Activated naive CD8-positive, alpha-beta T cell (primary cell): ENCODE results near the gene BCAR3.
"Not testable (repeated sequence)": the region's sequence is repeated elsewhere in the genome, so short reads cannot be mapped to it uniquely, and the experiment has no call there.

Source experiments
- H3K27ac Mint-ChIP-seq: one replicate; pipeline ENCODE4 v1.8.0; 2021; ENCODE audit warnings: mixed read lengths
- H3K27me3 Mint-ChIP-seq: one replicate; pipeline ENCODE4 v1.8.0; 2021; ENCODE audit warnings: mixed read lengths
- H3K36me3 Mint-ChIP-seq: one replicate; pipeline ENCODE4 v1.8.0; 2021; ENCODE audit warnings: mixed read lengths
- H3K4me1 Mint-ChIP-seq: one replicate; pipeline ENCODE4 v1.8.0; 2021; ENCODE audit warnings: low read depth, mixed read lengths
- H3K4me3 Mint-ChIP-seq: one replicate; pipeline ENCODE4 v1.8.0; 2021; ENCODE audit warnings: mild to moderate bottlenecking, mixed read lengths
- H3K9me3 Mint-ChIP-seq: one replicate; pipeline ENCODE4 v1.8.0; 2021; ENCODE audit warnings: low read depth, mixed read lengths

BCAR3 gene

DNA sequence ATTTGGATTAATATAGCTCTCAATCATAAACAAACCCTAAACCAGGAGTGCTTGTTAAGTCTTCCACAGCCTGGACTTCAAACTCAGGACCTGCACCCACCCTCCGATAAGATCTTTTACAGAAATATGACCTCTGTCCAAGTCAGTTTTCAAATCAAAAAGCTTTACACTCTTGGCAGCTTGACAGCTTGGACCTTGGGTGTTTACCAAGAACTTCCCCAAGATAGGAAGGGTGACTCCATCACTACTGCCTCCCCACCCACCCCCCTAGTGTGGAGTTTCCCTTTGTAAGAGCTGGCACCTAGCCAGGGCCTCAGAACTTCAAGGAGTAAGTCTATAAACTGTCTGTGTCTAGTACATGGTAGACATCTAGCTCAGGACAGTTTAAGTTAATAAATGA lies 9.6 kb downstream of the BCAR3 start:
- no peak overlapping the region for H3K4me3 Mint-ChIP-seq
- no peaks in the 10 kb centered on the region for H3K4me1 Mint-ChIP-seq

GRCh38 chr1:93671099-93671621 lies 10.5 kb downstream of the BCAR3 start:
- H3K9me3 Mint-ChIP-seq, result no peaks in the 10 kb centered on the region
- H3K4me1 Mint-ChIP-seq, result no peaks in the 10 kb centered on the region
- no peaks in the 10 kb centered on the region for H3K27me3 Mint-ChIP-seq
- H3K36me3 Mint-ChIP-seq, result no peaks in the 10 kb centered on the region
- no peak overlapping the region for H3K4me3 Mint-ChIP-seq
- no peak overlapping the region for H3K27ac Mint-ChIP-seq

More for the DNA sequence above, 9.6 kb downstream of the BCAR3 start:
- H3K27ac Mint-ChIP-seq, result no peak overlapping the region
- H3K27me3 Mint-ChIP-seq, result no peaks in the 10 kb centered on the region
- no peaks in the 10 kb centered on the region for H3K9me3 Mint-ChIP-seq
- no peaks in the 10 kb centered on the region for H3K36me3 Mint-ChIP-seq

DNA sequence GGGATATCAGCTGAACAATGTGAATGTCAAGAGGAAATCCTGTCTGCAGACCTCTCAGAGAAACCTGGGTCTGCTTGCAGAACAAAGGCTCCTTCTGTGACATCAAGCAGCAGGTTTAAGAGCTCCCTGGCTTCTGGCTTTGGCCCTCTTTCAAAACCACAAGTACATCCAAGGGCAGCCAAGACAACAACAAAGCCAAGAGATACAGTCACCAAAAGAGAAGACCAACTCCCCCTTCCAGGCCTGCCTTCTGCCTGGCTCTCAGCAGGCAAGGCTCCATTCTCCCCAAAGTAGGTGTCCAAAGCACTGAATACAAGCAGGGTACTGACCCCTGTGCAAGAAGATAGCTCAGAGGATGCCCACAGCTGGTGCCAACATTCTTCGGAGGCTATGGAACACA lies 11.5 kb downstream of the BCAR3 start:
- H3K4me1 Mint-ChIP-seq, result no peaks in the 10 kb centered on the region
- no peak overlapping the region for H3K4me3 Mint-ChIP-seq
- no peak overlapping the region for H3K27ac Mint-ChIP-seq
- H3K27me3 Mint-ChIP-seq, result no peaks in the 10 kb centered on the region
- H3K36me3 Mint-ChIP-seq, result no peaks in the 10 kb centered on the region
- no peaks in the 10 kb centered on the region for H3K9me3 Mint-ChIP-seq

GRCh38 chr1:93669369-93669768 lies 12.3 kb downstream of the BCAR3 start:
- H3K9me3 Mint-ChIP-seq, result no peaks in the 10 kb centered on the region
- no peak overlapping the region for H3K27ac Mint-ChIP-seq
- H3K4me3 Mint-ChIP-seq, result no peak overlapping the region
- H3K4me1 Mint-ChIP-seq, result no peaks in the 10 kb centered on the region
- no peaks in the 10 kb centered on the region for H3K27me3 Mint-ChIP-seq
- H3K36me3 Mint-ChIP-seq, result no peaks in the 10 kb centered on the region

- Mint-ChIP-seq H3K36me3 (no peaks in the 10 kb centered on the region), H3K9me3 (no peaks in the 10 kb centered on the region), H3K27ac (no peak overlapping the region), H3K4me1 (no peaks in the 10 kb centered on the region), H3K4me3 (no peak overlapping the region), H3K27me3 (no peaks in the 10 kb centered on the region)
Observed at GRCh38 chr1:93668951-93669350, 12.7 kb downstream of the BCAR3 start.

GRCh38 chr1:93668121-93668520 lies 13.5 kb downstream of the BCAR3 start:
- no peaks in the 10 kb centered on the region for H3K36me3 Mint-ChIP-seq

DNA sequence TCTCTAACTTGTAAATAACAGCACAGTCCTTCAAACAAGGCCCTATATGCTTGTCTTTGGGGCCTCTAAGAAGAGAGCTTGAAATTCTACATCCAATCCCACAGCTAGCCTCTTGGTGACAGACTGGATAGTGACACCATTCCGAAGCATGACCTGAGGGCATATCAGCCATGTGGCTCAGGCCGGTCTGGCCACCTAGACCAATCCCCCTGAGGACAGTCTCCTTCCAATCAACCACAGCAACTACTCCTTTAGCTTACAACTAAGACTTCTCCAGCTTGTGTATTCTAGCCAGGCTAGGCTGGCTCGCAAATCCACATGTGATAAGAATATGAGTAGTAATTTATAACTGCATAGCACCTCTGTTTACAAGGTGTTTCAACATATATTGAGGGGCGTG lies 14.0 kb downstream of the BCAR3 start:
- Mint-ChIP-seq H3K4me1 (no peaks in the 10 kb centered on the region), H3K36me3 (no peaks in the 10 kb centered on the region), H3K4me3 (no peak overlapping the region), H3K27ac (no peak overlapping the region), H3K9me3 (no peaks in the 10 kb centered on the region), H3K27me3 (no peaks in the 10 kb centered on the region)

More at GRCh38 chr1:93668121-93668520, 13.5 kb downstream of the BCAR3 start:
- H3K4me3 Mint-ChIP-seq, result no peak overlapping the region
- H3K27me3 Mint-ChIP-seq, result no peaks in the 10 kb centered on the region
- H3K27ac Mint-ChIP-seq, result no peak overlapping the region
- H3K9me3 Mint-ChIP-seq, result no peaks in the 10 kb centered on the region
- H3K4me1 Mint-ChIP-seq, result no peaks in the 10 kb centered on the region

DNA sequence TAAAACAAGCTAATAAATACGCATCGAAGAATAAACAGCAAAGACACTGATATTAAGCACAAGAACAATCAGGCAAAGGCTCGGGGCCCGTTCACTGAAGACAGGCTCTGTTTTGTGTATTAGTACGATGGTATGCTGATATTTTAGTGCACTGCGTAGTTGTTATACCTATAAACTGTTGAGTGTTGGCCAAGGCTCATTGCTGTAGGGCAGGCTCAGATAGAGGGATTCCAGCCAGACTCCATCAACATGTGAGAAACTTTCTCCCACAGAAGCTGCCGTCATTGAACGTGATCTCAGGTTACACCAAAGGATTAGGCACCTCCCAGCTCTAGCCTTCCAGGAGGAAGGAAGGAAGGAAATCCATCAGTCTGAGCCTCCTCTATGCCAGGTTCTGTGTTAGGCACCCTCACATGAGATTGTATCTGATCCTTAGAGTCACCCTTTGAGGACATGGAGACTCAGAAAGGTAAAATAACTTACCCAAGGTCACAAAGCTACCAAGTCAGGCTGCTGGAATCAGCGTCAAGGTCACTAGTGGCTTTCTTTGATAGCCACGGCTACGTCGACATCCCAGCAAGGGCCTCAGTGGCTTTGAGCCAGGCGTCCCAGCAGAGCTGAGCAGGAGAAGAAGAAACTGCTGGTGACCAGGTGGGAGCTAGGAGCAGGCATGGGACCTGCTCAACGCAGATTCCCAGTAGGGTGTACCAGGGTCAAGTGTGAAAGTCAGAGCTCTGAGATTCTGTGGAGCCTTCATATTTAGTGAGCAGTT lies 14.8 kb downstream of the BCAR3 start:
- H3K27ac Mint-ChIP-seq, result no peak overlapping the region
- H3K4me1 Mint-ChIP-seq, result no peaks in the 10 kb centered on the region
- no peaks in the 10 kb centered on the region for H3K9me3 Mint-ChIP-seq
- H3K27me3 Mint-ChIP-seq, result no peaks in the 10 kb centered on the region
- no peak overlapping the region for H3K4me3 Mint-ChIP-seq
- no peaks in the 10 kb centered on the region for H3K36me3 Mint-ChIP-seq

DNA sequence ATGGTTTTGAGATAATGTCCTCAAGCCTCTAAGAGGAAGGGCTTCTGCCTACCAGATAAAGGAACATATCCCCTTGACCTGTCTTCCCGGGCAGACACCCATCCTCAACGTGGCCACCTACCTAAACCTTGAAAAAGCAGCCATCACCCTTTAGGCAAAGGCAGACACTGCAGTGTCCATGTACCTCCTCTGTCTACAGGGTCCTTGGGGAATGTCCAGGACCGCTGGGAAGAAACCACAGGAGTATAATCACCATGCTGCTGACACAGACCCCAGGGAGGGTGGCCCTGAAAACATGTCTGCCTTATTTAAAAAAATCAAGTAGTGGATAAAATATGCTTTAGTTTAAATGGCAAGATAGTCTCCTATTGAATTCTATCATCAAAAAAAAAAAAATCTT lies 16.6 kb downstream of the BCAR3 start:
- Mint-ChIP-seq H3K36me3 (no peaks in the 10 kb centered on the region), H3K9me3 (no peaks in the 10 kb centered on the region), H3K4me1 (no peaks in the 10 kb centered on the region), H3K27me3 (no peaks in the 10 kb centered on the region), H3K4me3 (no peak overlapping the region), H3K27ac (no peak overlapping the region)

DNA sequence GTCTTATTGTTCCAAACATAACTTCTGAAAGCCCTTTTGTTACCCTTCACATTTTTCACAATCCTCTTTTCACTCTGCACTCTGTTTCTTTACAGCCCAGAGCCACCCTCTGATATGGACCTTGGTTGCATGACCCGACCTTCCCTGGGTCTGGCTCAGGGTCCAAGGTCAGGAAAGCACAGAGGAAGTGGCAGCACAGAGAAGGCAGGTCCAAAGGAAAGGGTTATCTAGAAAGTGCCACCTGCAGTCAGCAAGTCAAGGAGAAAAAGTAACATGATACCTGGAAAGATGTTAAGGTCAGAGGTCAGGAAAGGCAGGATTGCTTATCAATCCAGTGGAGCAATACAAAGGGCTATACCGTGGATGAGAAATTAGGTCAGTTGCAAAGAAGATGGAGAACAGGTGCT lies 18.4 kb downstream of the BCAR3 start:
- no peaks in the 10 kb centered on the region for H3K27me3 Mint-ChIP-seq
- no peaks in the 10 kb centered on the region for H3K36me3 Mint-ChIP-seq
- H3K4me1 Mint-ChIP-seq, result no peaks in the 10 kb centered on the region
- no peak overlapping the region for H3K27ac Mint-ChIP-seq
- no peaks in the 10 kb centered on the region for H3K9me3 Mint-ChIP-seq
- H3K4me3 Mint-ChIP-seq, result no peak overlapping the region

GRCh38 chr1:93662481-93663207 lies 19.0 kb downstream of the BCAR3 start:
- H3K27me3 Mint-ChIP-seq, result no peaks in the 10 kb centered on the region
- H3K27ac Mint-ChIP-seq, result peak overlapping the region; percentile 30
- H3K36me3 Mint-ChIP-seq, result no peaks in the 10 kb centered on the region
- no peak overlapping the region for H3K4me3 Mint-ChIP-seq
- no peaks in the 10 kb centered on the region for H3K4me1 Mint-ChIP-seq
- no peaks in the 10 kb centered on the region for H3K9me3 Mint-ChIP-seq

- H3K9me3 Mint-ChIP-seq, result no peaks in the 10 kb centered on the region
- H3K4me3 Mint-ChIP-seq, result no peak overlapping the region
- H3K27me3 Mint-ChIP-seq, result no peaks in the 10 kb centered on the region
- H3K4me1 Mint-ChIP-seq, result no peaks in the 10 kb centered on the region
- no peaks in the 10 kb centered on the region for H3K36me3 Mint-ChIP-seq
- no peak overlapping the region for H3K27ac Mint-ChIP-seq
Observed at GRCh38 chr1:93661829-93662474, 19.7 kb downstream of the BCAR3 start.

- H3K27me3 Mint-ChIP-seq, H3K27ac Mint-ChIP-seq, H3K9me3 Mint-ChIP-seq, H3K4me3 Mint-ChIP-seq, H3K36me3 Mint-ChIP-seq, H3K4me1 Mint-ChIP-seq: not testable (repeated sequence)
Observed at GRCh38 chr1:93661341-93661740, 20.3 kb downstream of the BCAR3 start.

DNA sequence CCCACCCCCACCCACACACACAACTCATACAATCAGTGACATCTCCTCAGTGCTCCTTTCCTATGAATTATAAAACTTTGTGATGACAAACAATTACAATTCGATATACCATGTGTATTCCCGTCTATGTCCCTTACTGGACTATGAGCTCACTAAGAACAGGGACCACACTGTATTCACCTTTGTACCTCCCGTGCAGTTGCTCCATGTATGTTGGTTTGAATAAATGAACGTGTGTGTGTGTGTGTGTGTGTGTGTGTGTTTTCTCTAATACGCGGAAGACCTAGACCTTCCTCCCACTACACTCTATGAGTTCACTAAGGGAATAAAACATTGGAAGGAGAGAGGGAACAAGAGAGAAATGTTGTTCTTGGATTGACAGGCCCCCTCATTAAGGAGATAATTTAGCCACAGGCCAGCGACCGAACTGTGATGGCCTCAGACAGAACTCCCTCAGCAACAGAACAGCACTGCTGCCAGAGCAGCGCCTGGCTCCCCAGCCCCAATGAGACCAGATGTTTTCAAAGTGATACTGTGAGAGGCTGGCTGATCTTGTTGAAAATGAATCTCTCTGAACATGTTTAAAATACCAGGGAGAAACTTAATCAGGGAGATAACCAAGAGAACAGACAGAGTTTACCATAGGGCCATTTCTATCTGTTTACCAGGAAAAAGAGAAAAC lies 21.7 kb downstream of the BCAR3 start:
- Mint-ChIP-seq H3K27me3 (no peaks in the 10 kb centered on the region), H3K9me3 (no peaks in the 10 kb centered on the region), H3K27ac (no peak overlapping the region), H3K36me3 (no peaks in the 10 kb centered on the region), H3K4me1 (no peaks in the 10 kb centered on the region), H3K4me3 (no peak overlapping the region)

GRCh38 chr1:93658188-93658587 lies 23.4 kb downstream of the BCAR3 start:
- Mint-ChIP-seq H3K4me3 (no peak overlapping the region), H3K9me3 (peaks cover 3% of the 10 kb centered on the region), H3K4me1 (no peaks in the 10 kb centered on the region), H3K27me3 (no peaks in the 10 kb centered on the region), H3K36me3 (no peaks in the 10 kb centered on the region), H3K27ac (no peak overlapping the region)
